KMS-11 (cell line): Measurements from ENCODE around the gene CACHD1.

Experiments used
- H2AFZ ChIP-seq: fragments of 200-600 bp; sonication (generic); 2 replicates; pipeline ENCODE4 v1.6.1; 2016; ENCODE audit warnings: antibody characterized with exemption, mixed run types, low read depth
- H3K27ac ChIP-seq: fragments of 200-600 bp; sonication (generic); 2 replicates; pipeline ENCODE4 v1.6.1; 2016; ENCODE audit warnings: mild to moderate bottlenecking, mixed run types
- H3K27me3 ChIP-seq: fragments of 200-600 bp; sonication (generic); 2 replicates; pipeline ENCODE4 v1.6.1; 2017; ENCODE audit warnings: mild to moderate bottlenecking, low read depth, mixed run types, moderate library complexity; ENCODE audit not compliant: insufficient read depth
- H3K36me3 ChIP-seq: fragments of 200-600 bp; sonication (generic); 2 replicates; pipeline ENCODE4 v1.6.1; 2017; ENCODE audit warnings: mild to moderate bottlenecking, mixed run types; ENCODE audit not compliant: insufficient read depth
- H3K4me1 ChIP-seq: fragments of 200-600 bp; sonication (generic); 2 replicates; pipeline ENCODE4 v1.6.1; 2016; ENCODE audit warnings: mild to moderate bottlenecking, low read depth, mixed run types; ENCODE audit not compliant: poor library complexity, severe bottlenecking
- H3K4me2 ChIP-seq: fragments of 200-600 bp; sonication (generic); 2 replicates; pipeline ENCODE4 v1.7.0; 2016; ENCODE audit warnings: mild to moderate bottlenecking, mixed run types
- H3K4me3 ChIP-seq: fragments of 200-600 bp; sonication (generic); IDR thresholded peaks from 2 replicates; pipeline ENCODE4 v1.6.1; 2017; ENCODE audit warnings: low read depth, low read length, mixed read lengths; ENCODE audit not compliant: insufficient read depth
- H3K79me2 ChIP-seq: fragments of 200-600 bp; sonication (generic); 2 replicates; pipeline ENCODE4 v1.6.1; 2016; ENCODE audit warnings: low read depth, mixed run types; ENCODE audit not compliant: insufficient read depth
- H3K9ac ChIP-seq: fragments of 200-600 bp; sonication (generic); 2 replicates; pipeline ENCODE4 v1.6.1; 2016; ENCODE audit warnings: mild to moderate bottlenecking, mixed run types
- H4K20me1 ChIP-seq: fragments of 200-600 bp; sonication (generic); 2 replicates; pipeline ENCODE4 v1.6.1; 2016; ENCODE audit warnings: mild to moderate bottlenecking, mixed run types; ENCODE audit not compliant: insufficient read depth
- TF ChIP-seq, protein P1 (sequence below): fragments of 200-600 bp; sonication (generic); conservative IDR thresholded peaks from 2 replicates; pipeline ENCODE4 v1.6.1; 2017; ENCODE audit warnings: low read depth, mild to moderate bottlenecking, antibody characterized with exemption, low read length, moderate library complexity, mixed read lengths

CACHD1 gene

GRCh38 chr1:64469116-64469976, 583 bp upstream of the CACHD1 start:
- Histone ChIP-seq H3K9ac (peak overlapping the region; percentile 80; the same call in 1 of the 2 replicates), H3K4me2 (peak overlapping the region; percentile 88), H2AFZ (peak overlapping the region; percentile 97), H3K4me1 (peaks cover 5% of the 10 kb centered on the region), H3K4me3 (peak overlapping the region; percentile 86), H3K36me3 (no peaks in the 10 kb centered on the region), H4K20me1 (no peaks in the 10 kb centered on the region), H3K79me2 (no peaks in the 10 kb centered on the region), H3K27me3 (no peaks in the 10 kb centered on the region), H3K27ac (peak overlapping the region; percentile 66; the same call in 1 of the 2 replicates)
- TF ChIP-seq, protein P1, sequence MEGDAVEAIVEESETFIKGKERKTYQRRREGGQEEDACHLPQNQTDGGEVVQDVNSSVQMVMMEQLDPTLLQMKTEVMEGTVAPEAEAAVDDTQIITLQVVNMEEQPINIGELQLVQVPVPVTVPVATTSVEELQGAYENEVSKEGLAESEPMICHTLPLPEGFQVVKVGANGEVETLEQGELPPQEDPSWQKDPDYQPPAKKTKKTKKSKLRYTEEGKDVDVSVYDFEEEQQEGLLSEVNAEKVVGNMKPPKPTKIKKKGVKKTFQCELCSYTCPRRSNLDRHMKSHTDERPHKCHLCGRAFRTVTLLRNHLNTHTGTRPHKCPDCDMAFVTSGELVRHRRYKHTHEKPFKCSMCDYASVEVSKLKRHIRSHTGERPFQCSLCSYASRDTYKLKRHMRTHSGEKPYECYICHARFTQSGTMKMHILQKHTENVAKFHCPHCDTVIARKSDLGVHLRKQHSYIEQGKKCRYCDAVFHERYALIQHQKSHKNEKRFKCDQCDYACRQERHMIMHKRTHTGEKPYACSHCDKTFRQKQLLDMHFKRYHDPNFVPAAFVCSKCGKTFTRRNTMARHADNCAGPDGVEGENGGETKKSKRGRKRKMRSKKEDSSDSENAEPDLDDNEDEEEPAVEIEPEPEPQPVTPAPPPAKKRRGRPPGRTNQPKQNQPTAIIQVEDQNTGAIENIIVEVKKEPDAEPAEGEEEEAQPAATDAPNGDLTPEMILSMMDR = no peak

- Histone ChIP-seq H3K4me2 (peak overlapping the region; percentile 88), H3K9ac (peak overlapping the region; percentile 80), H3K27me3 (no peaks in the 10 kb centered on the region), H3K4me3 (peak overlapping the region; percentile 86), H3K27ac (peak overlapping the region; percentile 66; the same call in 1 of the 2 replicates), H2AFZ (peak overlapping the region; percentile 97), H3K79me2 (no peaks in the 10 kb centered on the region), H3K4me1 (peaks cover 5% of the 10 kb centered on the region), H4K20me1 (no peaks in the 10 kb centered on the region), H3K36me3 (no peaks in the 10 kb centered on the region)
- TF ChIP-seq, protein P1 = no peak
These were observed 812 bp downstream of the CACHD1 start for GRCh38 chr1:64470665-64471217.

- Histone ChIP-seq H3K36me3 (no peaks in the 10 kb centered on the region), H2AFZ (peak overlapping the region; percentile 97; the same call in 1 of the 2 replicates), H4K20me1 (no peaks in the 10 kb centered on the region), H3K4me2 (peak overlapping the region; percentile 88), H3K79me2 (no peaks in the 10 kb centered on the region), H3K27me3 (no peaks in the 10 kb centered on the region), H3K4me3 (peak overlapping the region; percentile 36), H3K4me1 (peaks cover 5% of the 10 kb centered on the region), H3K27ac (no peak overlapping the region), H3K9ac (no peak overlapping the region; the same call in 1 of the 2 replicates)
- TF ChIP-seq, protein P1 = no peak
These were observed 1.5 kb downstream of the CACHD1 start for GRCh38 chr1:64471218-64472039.

DNA sequence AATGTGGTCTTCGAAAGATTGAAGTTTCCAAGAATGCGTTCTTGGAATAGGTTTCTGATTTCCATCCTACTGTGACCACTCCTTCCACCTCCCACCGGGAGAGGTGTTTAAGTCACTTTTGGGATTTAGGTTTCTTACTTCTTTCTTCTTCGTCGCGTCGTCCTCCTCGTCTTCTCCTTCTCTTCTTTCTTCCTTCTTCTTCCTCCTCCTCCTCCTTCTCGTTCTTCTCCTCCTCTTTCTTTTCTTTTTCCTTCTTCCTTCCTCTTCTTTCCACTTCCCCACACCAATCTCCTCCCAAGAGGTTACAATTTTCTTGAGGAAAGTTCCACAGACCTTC, 2.1 kb downstream of the CACHD1 start:
- no peak overlapping the region for H3K27ac ChIP-seq
- H3K27me3 ChIP-seq = no peaks in the 10 kb centered on the region
- no peak overlapping the region for H3K4me3 ChIP-seq
- no peak overlapping the region for H3K9ac ChIP-seq
- TF ChIP-seq, protein P1 = no peak
- H3K79me2 ChIP-seq = no peaks in the 10 kb centered on the region
- H4K20me1 ChIP-seq = no peaks in the 10 kb centered on the region
- H3K4me1 ChIP-seq = peaks cover 5% of the 10 kb centered on the region
- no peak overlapping the region for H3K4me2 ChIP-seq
- H2AFZ ChIP-seq = no peak overlapping the region
- no peaks in the 10 kb centered on the region for H3K36me3 ChIP-seq
